Measurements from ENCODE around the gene RAB3A.
"Not testable (repeated sequence)": the region's sequence is repeated elsewhere in the genome, so short reads cannot be mapped to it uniquely, and the experiment has no call there.

RAB3A gene

GRCh38 chr19:18164072-18164471 lies 39.8 kb downstream of the RAB3A start:
- no peak for DNase-seq (ENCODE audit: low read depth)
- H3K4me3 ChIP-seq (ENCODE audit: control insufficient read depth, low read depth, low read length) = no peak overlapping the region
- TF ChIP-seq CTCF (IDR thresholded peaks at IDR 0.05; ENCODE audit: control insufficient read depth, insufficient read depth, low read depth, low read length, missing control alignments) = no peak

- no peak overlapping the region for H3K4me3 ChIP-seq (ENCODE audit: control insufficient read depth, low read depth, low read length)
- no peak for DNase-seq (ENCODE audit: low read depth)
- TF ChIP-seq CTCF (IDR thresholded peaks at IDR 0.05; ENCODE audit: control insufficient read depth, insufficient read depth, low read depth, low read length, missing control alignments) = no peak
Observed at GRCh38 chr19:18161636-18162002, 42.2 kb downstream of the RAB3A start.

GRCh38 chr19:18160971-18161635 lies 42.7 kb downstream of the RAB3A start:
- no peak overlapping the region for H3K4me3 ChIP-seq (ENCODE audit: control insufficient read depth, low read depth, low read length)
- no peak for DNase-seq (ENCODE audit: low read depth)
- TF ChIP-seq CTCF (IDR thresholded peaks at IDR 0.05; ENCODE audit: control insufficient read depth, insufficient read depth, low read depth, low read length, missing control alignments) = peak; percentile 30

GRCh38 chr19:18160493-18160970 lies 43.3 kb downstream of the RAB3A start:
- TF ChIP-seq CTCF (IDR thresholded peaks at IDR 0.05; ENCODE audit: control insufficient read depth, insufficient read depth, low read depth, low read length, missing control alignments) = no peak
- no peak for DNase-seq (ENCODE audit: low read depth)
- no peak overlapping the region for H3K4me3 ChIP-seq (ENCODE audit: control insufficient read depth, low read depth, low read length)

GRCh38 chr19:18159810-18160209 lies 44.0 kb downstream of the RAB3A start:
- no peak overlapping the region for H3K4me3 ChIP-seq (ENCODE audit: control insufficient read depth, low read depth, low read length)
- no peak for TF ChIP-seq CTCF (IDR thresholded peaks at IDR 0.05; ENCODE audit: control insufficient read depth, insufficient read depth, low read depth, low read length, missing control alignments)
- DNase-seq (ENCODE audit: low read depth) = no peak

GRCh38 chr19:18159059-18159616 lies 44.7 kb downstream of the RAB3A start:
- DNase-seq (ENCODE audit: low read depth); H3K4me3 ChIP-seq (ENCODE audit: control insufficient read depth, low read depth, low read length): not testable (repeated sequence)

- H3K4me3 ChIP-seq (ENCODE audit: control insufficient read depth, low read depth, low read length) = no peak overlapping the region
- no peak for DNase-seq (ENCODE audit: low read depth)
- no peak for TF ChIP-seq CTCF (IDR thresholded peaks at IDR 0.05; ENCODE audit: control insufficient read depth, insufficient read depth, low read depth, low read length, missing control alignments)
Observed at GRCh38 chr19:18158467-18158866, 45.4 kb downstream of the RAB3A start.
